OCI-LY7 (cell line): Measurements from ENCODE around the gene CDC14B. TPM values are rescaled to one million over a fixed set of nuclear protein-coding genes. Genes with fewer than 3 reads are reported as not detected.

Experiments used
- BruUV-seq: library from RNA; stranded (reverse); fragments of 400-500 nt; replicated peaks from 2 replicates; lab custom pipeline; 2021; lab: Mats Ljungman, UMichigan
- CTCF ChIA-PET: fragments of 300-600 bp; sonication (Branson Sonifier 250); formaldehyde crosslinking; loops from one replicate; lab custom pipeline; 2022; ENCODE audit warnings: antibody characterized with exemption; ENCODE audit not compliant: unreplicated experiment; lab: Charles Lee
- POLR2A ChIA-PET: fragments of 300-600 bp; sonication (Branson Sonifier 250); formaldehyde crosslinking; loops from one replicate; lab custom pipeline; 2022; ENCODE audit warnings: antibody characterized with exemption; lab: Charles Lee
- DNase-seq: peaks from one replicate; pipeline ENCODE4 v3.0.0-alpha.2; 2015; ENCODE audit warnings: low spot score
- H2AFZ ChIP-seq: fragments of 200-600 bp; sonication (generic), shearing (Covaris generic); 2 replicates; pipeline ENCODE4 v1.6.1; 2014; ENCODE audit warnings: mild to moderate bottlenecking, antibody characterized with exemption, low read length, moderate library complexity
- H3K27ac ChIP-seq: fragments of 200-600 bp; sonication (generic); 2 replicates; pipeline ENCODE4 v1.5.1; 2014; ENCODE audit warnings: mixed run types, low read depth, mild to moderate bottlenecking, moderate library complexity, low read length, inconsistent platforms; ENCODE audit not compliant: poor library complexity, severe bottlenecking
- H3K36me3 ChIP-seq: fragments of 200-600 bp; sonication (generic); 2 replicates; pipeline ENCODE4 v1.6.1; 2014; ENCODE audit warnings: mild to moderate bottlenecking, antibody characterized with exemption, low read length, moderate library complexity, mixed read lengths; ENCODE audit not compliant: insufficient read depth
- H3K4me1 ChIP-seq: fragments of 200-600 bp; sonication (generic); 2 replicates; pipeline ENCODE4 v1.5.1; 2014; ENCODE audit warnings: mild to moderate bottlenecking, low read length; ENCODE audit not compliant: insufficient read depth, poor library complexity, severe bottlenecking
- H3K4me2 ChIP-seq: fragments of 200-600 bp; sonication (generic); 2 replicates; pipeline ENCODE4 v1.6.1; 2014; ENCODE audit warnings: mild to moderate bottlenecking, low read length
- H3K4me3 ChIP-seq: fragments of 200-600 bp; sonication (generic); 2 replicates; pipeline ENCODE4 v1.5.1; 2014; ENCODE audit warnings: mild to moderate bottlenecking, low read depth, low read length; ENCODE audit not compliant: poor library complexity, severe bottlenecking
- H3K79me2 ChIP-seq: fragments of 200-600 bp; sonication (generic); 2 replicates; pipeline ENCODE4 v1.6.1; 2016; ENCODE audit warnings: low read depth, mild to moderate bottlenecking, low read length, moderate library complexity, mixed read lengths; ENCODE audit not compliant: insufficient read depth
- H3K9me2 ChIP-seq: fragments of 200-600 bp; sonication (generic); 2 replicates; pipeline ENCODE4 v1.6.1; 2016; ENCODE audit warnings: mild to moderate bottlenecking, low read length, mixed read lengths; ENCODE audit not compliant: insufficient read depth
- H3K9me3 ChIP-seq: fragments of 200-600 bp; sonication (generic); 2 replicates; pipeline ENCODE4 v1.6.1; 2014; ENCODE audit warnings: mild to moderate bottlenecking, mixed run types, low read length, mixed read lengths
- H4K20me1 ChIP-seq: fragments of 200-600 bp; sonication (generic); 2 replicates; pipeline ENCODE4 v1.6.1; 2014; ENCODE audit warnings: mild to moderate bottlenecking, antibody characterized with exemption, low read length, moderate library complexity, mixed read lengths; ENCODE audit not compliant: insufficient read depth
- EZH2phosphoT487 ChIP-seq: fragments of 200-600 bp; sonication (generic); IDR thresholded peaks from 2 replicates; pipeline ENCODE4 v1.6.1; 2018; ENCODE audit warnings: low read depth, borderline replicate concordance, mild to moderate bottlenecking, mixed run types, antibody characterized with exemption, low read length, moderate library complexity, mixed read lengths
- intact Hi-C: fragments of 100-400 bp; cut with micrococcal nuclease; formaldehyde crosslinking; loops from one replicate; pipeline ENCODE4 v1.10.0; 2022; ENCODE audit not compliant: unreplicated experiment
- total RNA-seq, 2 experiments: library from RNA; depleted of rRNA in 1 of 2; stranded (reverse); fragments of >200 nt in 1 of 2; shearing (Covaris generic) in 1 of 2; gene quantifications; 2 replicates each; pipeline ENCODE4 v1.2.3, GENCODE V29; 2014 to 2022
- TF ChIP-seq, protein P1 (sequence below): fragments of 200-600 bp; sonication (generic); conservative IDR thresholded peaks from 2 replicates; pipeline ENCODE4 v1.5.1; 2014; ENCODE audit warnings: mild to moderate bottlenecking, antibody characterized with exemption, low read length, moderate library complexity, mixed read lengths

Gene CDC14B
- total RNA-seq, 2 experiments from 2014 or later = 0.27 TPM; not detected in 1

DNA sequence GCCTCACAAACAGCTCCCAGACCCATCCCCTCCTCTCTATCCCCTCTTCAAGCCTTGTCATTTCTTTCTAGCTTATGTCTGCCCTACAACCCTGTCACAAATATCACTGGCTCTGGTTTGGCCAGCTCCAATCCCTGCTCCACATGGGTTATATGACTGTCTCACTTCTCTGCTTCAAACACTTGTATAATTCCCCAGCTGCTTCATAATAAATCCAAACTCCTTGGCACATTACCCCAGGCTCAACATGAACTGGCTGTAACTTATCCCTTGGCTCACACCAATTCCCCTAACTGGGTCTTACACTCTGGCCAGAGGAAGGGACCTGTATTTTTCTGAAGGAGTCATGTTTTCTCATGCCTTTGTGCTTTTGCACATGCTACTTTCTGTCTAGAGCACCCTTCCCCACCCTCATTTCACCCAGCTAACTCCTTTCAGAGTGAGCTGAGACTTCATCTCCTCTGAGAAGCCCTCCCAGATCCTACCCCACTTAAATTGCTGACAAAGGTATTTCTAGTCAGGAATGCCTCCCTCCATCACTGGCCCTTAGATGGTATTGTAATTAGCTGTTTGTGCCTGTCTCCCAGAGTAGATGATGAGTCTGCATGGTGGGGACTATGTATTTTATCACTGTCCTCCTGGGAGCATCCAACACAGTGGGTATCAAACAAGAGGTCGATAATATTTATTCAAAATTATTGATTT is 30.1 kb upstream of the CDC14B start:
- CTCF ChIA-PET = no interaction called here
- intact Hi-C loops = loop anchor here (5.0 kb wide), 2 partner anchors 207 to 322 kb away; no protein-coding TSS in a partner anchor
- Histone ChIP-seq H3K27ac (no peak overlapping the region), H3K4me2 (no peak overlapping the region), H4K20me1 (no peaks in the 10 kb centered on the region), H3K4me3 (no peak overlapping the region), H3K36me3 (no peaks in the 10 kb centered on the region), H3K4me1 (peaks cover 3% of the 10 kb centered on the region), H3K9me3 (no peaks in the 10 kb centered on the region), H3K9me2 (no peaks in the 10 kb centered on the region), H2AFZ (no peak overlapping the region), H3K79me2 (no peaks in the 10 kb centered on the region)
- no TSS peak for BruUV-seq
- no peak for DNase-seq
- POLR2A ChIA-PET = interaction anchor here (0.6 kb wide), 2 partner anchors 106 to 641 kb away, joined by 3 read pairs; no protein-coding TSS in a partner anchor
- TF ChIP-seq, protein P1, sequence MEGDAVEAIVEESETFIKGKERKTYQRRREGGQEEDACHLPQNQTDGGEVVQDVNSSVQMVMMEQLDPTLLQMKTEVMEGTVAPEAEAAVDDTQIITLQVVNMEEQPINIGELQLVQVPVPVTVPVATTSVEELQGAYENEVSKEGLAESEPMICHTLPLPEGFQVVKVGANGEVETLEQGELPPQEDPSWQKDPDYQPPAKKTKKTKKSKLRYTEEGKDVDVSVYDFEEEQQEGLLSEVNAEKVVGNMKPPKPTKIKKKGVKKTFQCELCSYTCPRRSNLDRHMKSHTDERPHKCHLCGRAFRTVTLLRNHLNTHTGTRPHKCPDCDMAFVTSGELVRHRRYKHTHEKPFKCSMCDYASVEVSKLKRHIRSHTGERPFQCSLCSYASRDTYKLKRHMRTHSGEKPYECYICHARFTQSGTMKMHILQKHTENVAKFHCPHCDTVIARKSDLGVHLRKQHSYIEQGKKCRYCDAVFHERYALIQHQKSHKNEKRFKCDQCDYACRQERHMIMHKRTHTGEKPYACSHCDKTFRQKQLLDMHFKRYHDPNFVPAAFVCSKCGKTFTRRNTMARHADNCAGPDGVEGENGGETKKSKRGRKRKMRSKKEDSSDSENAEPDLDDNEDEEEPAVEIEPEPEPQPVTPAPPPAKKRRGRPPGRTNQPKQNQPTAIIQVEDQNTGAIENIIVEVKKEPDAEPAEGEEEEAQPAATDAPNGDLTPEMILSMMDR = no peak
- TF ChIP-seq EZH2phosphoT487 = no peak

- Histone ChIP-seq H3K4me3 (no peak overlapping the region), H3K9me2 (no peaks in the 10 kb centered on the region), H2AFZ (no peak overlapping the region), H3K4me1 (no peaks in the 10 kb centered on the region), H4K20me1 (no peaks in the 10 kb centered on the region), H3K79me2 (no peaks in the 10 kb centered on the region), H3K27ac (no peak overlapping the region), H3K9me3 (no peaks in the 10 kb centered on the region), H3K4me2 (no peak overlapping the region), H3K36me3 (no peaks in the 10 kb centered on the region)
- intact Hi-C loops = no loop called here
- ChIA-PET POLR2A (no interaction called here), CTCF (no interaction called here)
- no peak for TF ChIP-seq EZH2phosphoT487
- TF ChIP-seq, protein P1 = no peak
- BruUV-seq = no TSS peak
- DNase-seq = no peak
Measured at GRCh38 chr9:96646081-96646991, 26.7 kb upstream of the CDC14B start.
